Effector CD8-positive, alpha-beta T cell (primary cell): ENCODE measurements around the gene DHPS.
"Not testable (repeated sequence)": the region's sequence is repeated elsewhere in the genome, so short reads cannot be mapped to it uniquely, and the experiment has no call there.

Experiments
- DNase-seq: peaks from one replicate; lab custom pipeline; 2025; lab: John Stamatoyannopoulos, UW
- total RNA-seq, 4 experiments: gene quantifications; one replicate each; lab custom pipeline; 2026; lab: John Stamatoyannopoulos, UW

Gene DHPS
- total RNA-seq: 8.7 to 19.2 (median 16.1) reads per million in 4 experiments

GRCh38 chr19:12681074-12681987 is at the start of gene DHPS:
DHPS (minus strand) TSS chr19:12681880; CDS start chr19:12681766, 114 bp downstream.
- DNase-seq: peak; percentile 83

DNA sequence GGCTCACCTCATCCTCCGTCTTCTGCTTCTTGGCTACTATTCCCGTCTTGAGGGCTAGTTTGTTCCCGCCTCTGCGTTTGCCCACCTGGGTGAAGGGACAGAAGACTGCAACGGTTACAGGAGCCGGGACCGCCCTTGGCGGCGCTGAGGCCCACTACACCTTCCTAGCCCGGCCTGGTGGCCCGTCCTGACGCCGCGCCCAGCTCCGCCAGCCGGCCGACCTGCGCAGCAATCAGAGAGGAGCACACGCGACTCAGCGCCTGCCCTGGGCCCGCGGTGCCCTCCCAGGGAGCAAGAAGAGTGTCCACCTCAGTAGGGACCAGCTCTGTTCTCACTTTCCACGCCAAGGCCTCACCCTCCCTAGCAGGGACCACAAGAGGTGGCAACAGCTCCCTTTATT is 49.7 kb upstream of the DHPS start:
- DNase-seq: no peak

DNA sequence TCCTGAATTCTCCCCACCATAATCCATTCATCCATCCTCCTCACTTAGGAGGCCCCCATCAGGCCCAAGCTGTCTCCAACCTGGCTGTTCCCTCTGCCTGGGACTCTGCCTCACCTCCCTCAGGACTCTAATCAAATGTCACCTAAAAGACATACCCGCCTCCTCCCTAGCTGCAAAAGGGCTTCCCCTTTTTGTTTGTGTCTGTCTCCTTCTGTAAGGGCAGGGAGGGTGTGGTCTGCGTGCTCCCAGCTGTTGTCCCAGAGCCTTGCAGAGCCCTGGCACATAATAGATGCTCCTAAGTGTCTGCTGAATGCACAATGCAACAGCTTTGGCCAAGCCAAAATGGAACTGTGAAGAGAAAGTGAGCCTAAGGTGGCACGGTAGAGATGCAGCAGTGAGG is 48.4 kb upstream of the DHPS start:
- DNase-seq: no peak

DNA sequence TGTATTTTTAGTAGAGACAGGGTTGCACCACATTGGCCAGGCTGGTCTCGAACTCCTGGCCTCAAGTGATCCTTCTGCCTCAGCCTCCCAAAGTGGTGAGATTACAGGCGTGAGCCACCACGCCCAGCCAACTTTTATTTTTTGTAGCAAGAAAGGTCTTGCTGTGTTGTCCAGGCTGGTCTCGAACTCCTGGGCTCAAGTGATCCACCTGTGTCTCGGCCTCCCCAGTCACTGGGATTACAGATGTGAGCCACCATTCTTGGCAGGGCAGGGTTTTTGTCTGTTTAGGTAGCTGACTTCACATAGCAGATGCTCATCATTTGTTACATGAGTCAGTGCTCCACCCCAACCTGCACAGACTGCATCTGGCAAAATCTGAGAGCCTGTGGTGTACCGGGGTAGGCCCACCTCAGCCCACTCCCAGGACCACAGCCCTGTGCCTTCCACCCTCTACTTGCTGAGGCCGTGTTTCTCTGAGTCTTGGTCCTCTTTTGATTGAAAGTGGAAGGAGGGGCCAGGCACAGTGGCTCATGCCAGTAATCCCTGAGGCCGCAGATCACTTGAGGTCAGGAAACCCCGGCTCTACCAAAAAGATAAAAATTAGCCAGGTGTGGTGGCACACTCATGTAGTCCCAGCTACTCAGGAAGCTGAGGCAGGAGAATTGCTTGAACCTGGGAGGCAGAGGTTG is 46.2 kb upstream of the DHPS start:
- no peak for DNase-seq

DNA sequence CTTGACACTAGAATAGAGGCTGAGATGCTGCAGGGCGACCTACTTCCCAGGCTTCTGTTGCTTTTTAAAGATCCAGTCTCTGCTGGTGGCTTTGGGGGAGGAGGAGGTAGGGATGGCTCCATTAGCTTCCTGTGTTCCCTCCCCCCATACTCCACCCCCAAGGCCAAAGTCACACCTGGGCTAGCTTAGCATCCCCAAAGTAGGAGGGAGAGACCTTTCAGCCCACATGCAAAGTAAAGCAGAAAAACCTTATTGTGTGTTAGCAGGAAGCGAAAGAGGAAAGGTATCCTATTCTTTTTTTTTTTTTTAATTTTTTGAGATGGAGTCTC is 45.3 kb upstream of the DHPS start:
- DNase-seq: no peak

- DNase-seq: not testable (repeated sequence)
These were observed 43.9 kb upstream of the DHPS start for GRCh38 chr19:12725612-12726011.

DNA sequence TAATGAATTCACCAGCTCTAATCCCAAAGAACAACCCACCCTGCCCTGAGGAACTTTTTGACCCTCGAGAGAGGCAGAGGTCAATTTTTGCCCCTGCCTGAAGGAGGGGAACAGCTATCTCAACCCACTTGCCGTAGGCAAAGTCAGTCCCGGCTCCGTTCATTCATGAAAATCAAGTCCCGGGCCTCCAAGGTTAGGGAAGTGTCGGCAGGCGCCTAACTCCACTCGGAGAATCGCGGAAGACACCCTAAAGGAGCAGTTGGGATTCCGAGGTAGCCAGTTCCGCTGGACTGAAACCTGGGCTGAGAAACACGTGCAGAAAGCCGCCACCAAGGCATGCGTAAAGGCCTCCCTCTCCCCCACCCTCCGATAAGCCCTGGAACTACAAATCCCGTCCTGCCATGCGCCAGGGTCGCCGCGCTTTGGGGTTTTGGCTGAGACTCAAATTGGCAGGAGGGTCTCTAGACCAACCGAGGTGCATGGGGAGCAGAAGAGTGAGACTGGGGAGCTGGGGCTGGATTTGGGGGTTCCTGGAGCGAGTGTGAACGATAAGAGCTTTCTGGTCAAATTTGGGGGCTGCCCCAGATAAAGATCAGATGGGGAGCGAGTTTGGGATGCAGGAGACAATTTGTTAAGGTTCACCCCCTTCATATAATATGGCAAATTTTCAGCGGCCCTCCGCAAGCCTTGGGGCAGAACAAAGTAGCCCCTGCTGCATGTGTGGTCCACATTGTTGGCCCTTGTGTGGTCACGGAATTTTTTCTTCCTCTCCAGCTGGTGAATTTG is 42.2 kb upstream of the DHPS start, which contains the start of gene TNPO2:
Gene TNPO2, minus strand, starts transcription at position 292 of the 786 bp plus-strand sequence. CDS start 2,955 bp downstream, outside the sequence.
- peak; percentile 19 for DNase-seq

- no peak for DNase-seq
These were observed 41.6 kb upstream of the DHPS start for GRCh38 chr19:12723381-12723640.

DNA sequence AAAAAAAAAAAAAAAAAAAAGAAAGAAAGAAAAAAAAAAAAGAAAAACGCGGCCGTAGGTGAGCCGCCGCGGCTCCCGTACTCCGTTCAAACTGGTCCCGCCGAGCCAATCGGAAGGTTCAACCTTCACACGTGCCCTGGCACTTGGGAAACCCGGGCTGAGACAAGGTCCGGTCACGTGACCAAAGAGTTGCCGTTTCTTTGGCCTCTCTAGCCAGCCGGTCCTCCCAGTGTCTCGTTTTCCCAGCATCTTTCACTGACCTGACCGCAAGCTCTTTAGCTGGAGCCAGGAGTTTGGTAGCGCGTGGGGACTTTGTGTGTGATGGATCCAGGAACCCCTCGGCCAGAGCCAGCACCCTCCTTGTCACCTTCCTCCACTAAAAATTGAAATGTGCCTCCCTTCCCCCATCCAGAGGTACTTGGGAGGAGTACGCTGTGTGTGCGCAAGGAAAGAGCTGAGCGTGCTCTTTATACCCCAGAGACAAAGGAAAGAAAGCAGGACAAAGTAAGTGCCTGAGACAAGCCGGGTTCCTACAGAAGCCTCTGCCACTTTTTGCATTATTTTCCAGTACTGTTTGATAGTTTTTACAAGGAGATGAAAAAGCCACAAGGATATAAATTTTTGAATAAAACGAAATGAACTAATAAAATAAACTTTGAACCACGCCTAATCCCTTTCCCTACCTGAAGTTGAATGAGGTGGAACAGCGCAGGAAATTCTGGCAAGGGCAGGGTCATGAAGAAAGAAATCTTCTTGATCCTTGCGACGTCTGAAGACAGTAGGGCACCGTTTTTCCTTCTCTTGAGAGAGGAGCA is 41.1 kb upstream of the DHPS start:
- DNase-seq: peak; percentile 88

- DNase-seq: peak; percentile 49
These were observed 40.2 kb upstream of the DHPS start for GRCh38 chr19:12721656-12722565.

GRCh38 chr19:12720851-12721655 is 39.4 kb upstream of the DHPS start:
- no peak for DNase-seq

GRCh38 chr19:12720296-12720695 is 38.6 kb upstream of the DHPS start:
- no peak for DNase-seq

GRCh38 chr19:12715929-12716328 is 34.2 kb upstream of the DHPS start:
- DNase-seq: no peak

GRCh38 chr19:12715102-12715501 is 33.4 kb upstream of the DHPS start:
- DNase-seq: no peak

DNA sequence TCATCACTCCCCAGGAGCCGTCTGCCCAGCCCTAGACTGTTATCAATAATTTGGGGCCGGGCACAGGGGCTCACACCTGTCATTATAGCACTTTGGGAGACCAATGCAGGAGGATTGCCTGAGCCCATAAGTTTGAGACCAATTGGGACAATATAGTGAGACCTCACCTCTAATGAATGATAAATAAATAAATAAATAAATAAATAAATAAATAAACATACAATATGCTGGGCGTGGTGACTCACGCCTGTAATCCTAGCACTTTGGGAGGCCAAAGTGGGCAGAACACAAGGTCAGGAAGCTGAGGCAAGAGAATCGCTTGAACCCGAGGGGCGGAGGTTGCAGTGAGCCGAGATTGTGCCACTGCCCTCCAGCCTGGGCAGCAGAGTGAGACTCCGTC is 31.6 kb upstream of the DHPS start:
- DNase-seq: not testable (repeated sequence)

DNA sequence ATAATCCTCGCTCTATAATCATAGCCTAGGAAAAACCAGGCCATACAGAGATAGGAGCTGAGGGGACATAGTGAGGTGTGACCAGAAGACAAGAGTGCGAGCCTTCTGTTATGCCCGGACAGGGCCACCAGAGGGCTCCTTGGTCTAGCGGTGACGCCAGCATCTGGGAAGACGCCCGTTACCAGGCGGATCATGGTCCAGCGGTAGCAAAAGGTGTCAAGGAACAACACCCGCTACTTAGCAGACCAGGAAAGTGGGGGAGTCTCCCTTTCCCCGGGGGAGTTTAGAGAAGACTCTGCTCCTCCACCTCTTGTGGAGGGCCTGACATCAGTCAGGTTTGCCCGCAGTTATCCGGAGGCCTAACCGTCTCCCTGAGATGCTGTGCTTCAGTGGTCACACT is 30.4 kb upstream of the DHPS start:
- DNase-seq: not testable (repeated sequence)

DNA sequence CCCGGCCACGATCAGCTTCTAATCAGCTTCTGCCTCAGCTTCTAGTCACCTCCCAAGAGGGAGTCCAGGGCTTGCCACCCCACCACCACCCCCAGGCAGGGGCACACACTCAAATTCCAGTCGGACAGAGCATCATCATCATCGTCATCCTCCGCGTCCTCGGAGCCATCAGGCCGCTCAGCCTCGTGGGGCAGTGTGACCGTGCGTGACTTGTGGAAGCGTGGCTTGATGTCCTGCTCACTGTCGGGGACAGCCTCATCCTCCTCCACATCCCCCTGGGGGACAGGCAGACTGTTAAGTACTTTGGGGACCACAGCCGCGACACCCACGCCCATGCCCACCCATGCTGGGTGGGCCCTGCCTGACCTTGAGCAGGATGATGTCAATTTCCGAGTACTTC is 29.5 kb upstream of the DHPS start:
- DNase-seq: no peak

GRCh38 chr19:12708641-12709040 is 27.0 kb upstream of the DHPS start:
- no peak for DNase-seq

- DNase-seq: no peak
These were observed 24.6 kb upstream of the DHPS start for GRCh38 chr19:12706332-12706718.
